GM12873 (cell line): ENCODE data around the gene SDR9C7.

ENCODE experiments used
- TF ChIP-seq, protein P1 (sequence below): IDR thresholded peaks from 2 replicates; pipeline ENCODE4 v1.5.1; 2012; ENCODE audit warnings: low read depth, mild to moderate bottlenecking, moderate library complexity, low read length, control low read depth; ENCODE audit not compliant: insufficient read depth; ENCODE audit errors: missing control alignments

SDR9C7 gene

DNA sequence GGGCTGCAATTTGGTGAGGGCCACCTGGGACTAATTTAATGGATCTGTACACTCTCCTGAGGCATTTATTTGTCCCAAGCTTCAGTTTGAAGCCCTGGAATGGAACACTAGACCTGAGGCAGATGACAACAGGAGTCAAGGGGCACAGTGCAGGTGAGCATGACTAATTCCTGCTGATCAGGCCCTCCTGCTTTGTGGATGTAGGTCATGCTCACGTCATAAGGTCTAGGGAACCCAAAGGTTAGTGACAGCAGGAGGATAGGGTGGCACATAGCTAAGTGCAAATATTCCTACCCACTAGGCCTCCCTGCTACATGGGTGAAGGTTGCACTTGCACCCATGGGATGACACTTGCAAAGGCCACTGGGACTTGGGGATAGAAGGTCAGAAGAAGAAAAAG is 30.8 kb downstream of the SDR9C7 start:
- TF ChIP-seq, protein P1, sequence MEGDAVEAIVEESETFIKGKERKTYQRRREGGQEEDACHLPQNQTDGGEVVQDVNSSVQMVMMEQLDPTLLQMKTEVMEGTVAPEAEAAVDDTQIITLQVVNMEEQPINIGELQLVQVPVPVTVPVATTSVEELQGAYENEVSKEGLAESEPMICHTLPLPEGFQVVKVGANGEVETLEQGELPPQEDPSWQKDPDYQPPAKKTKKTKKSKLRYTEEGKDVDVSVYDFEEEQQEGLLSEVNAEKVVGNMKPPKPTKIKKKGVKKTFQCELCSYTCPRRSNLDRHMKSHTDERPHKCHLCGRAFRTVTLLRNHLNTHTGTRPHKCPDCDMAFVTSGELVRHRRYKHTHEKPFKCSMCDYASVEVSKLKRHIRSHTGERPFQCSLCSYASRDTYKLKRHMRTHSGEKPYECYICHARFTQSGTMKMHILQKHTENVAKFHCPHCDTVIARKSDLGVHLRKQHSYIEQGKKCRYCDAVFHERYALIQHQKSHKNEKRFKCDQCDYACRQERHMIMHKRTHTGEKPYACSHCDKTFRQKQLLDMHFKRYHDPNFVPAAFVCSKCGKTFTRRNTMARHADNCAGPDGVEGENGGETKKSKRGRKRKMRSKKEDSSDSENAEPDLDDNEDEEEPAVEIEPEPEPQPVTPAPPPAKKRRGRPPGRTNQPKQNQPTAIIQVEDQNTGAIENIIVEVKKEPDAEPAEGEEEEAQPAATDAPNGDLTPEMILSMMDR: no peak

DNA sequence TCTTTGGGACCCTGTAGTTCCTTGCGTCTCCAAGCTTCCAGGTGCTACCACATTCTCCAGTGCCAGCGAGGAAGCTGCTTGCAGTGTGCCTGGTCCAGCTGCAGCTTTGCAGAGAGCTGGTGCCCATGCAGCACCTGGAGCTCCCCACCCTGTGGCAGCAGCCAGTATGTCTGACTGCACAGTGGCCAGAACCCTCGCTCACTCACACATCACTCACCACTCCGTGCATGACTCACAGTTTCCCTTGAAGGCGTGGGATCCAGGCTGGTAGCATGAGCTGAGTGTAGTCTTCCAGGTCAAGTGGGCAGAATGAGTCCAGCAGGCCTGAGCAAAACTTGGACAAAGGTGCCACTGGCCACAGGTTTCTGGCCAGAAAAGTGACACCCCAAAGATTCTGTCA is 33.6 kb downstream of the SDR9C7 start:
- TF ChIP-seq, protein P1: no peak

DNA sequence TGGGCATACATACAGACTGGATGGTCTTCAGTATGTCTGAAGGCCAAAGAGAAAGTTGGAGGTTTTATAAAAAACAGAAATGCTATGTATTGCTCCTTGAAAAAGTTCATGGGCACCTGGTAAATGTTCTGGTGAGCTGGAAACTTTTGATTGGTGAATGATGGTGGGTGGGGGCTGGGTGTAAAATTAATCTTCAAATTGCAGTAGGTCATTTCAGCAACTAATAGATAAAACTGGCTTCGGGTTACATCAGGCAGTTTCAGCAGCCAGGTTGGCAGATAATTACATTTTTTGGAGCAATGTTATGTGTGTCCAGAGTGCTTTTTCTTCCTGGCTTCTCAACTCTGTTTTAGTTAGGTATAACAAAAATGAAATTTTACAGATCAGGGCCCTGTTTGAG is 35.3 kb downstream of the SDR9C7 start:
- TF ChIP-seq, protein P1: no peak

DNA sequence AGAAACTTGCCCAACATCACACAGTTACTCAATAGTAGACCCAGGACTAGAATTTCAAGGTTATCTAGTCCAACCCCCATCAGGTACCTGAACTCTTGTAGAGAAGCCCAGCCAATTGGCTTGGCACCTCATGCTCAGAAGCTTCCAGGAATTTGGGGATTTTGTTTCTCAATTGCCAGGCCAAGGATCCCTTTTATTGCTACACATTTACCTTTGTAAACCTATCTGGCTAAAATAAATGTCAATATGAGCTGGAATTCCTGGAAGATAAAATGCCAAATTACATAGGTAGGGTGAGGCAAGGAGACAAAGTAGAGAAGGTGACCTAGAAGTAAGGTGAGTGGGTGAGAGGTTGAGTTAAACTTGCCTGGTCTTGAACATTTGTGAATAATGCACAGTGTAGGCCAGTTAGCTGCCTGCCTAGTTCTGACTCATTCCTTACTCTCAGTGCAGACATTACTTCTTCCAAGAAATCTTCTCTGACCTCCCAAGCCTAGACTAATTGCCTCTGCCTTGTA is 36.3 kb downstream of the SDR9C7 start:
- TF ChIP-seq, protein P1: no peak

DNA sequence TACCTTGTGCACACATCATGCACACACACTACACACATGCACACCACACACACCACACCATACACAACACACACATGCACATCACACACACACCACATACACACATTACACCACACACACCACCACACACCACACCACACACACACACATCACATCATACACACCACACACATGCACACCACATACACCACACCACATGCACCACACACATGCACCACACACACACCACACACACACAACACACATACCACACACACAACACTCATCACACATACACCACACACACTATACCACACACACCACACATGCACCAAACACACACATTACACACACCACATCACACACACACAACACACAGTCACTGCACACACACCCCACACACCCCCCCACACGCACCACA is 38.1 kb downstream of the SDR9C7 start:
- TF ChIP-seq, protein P1: no peak

DNA sequence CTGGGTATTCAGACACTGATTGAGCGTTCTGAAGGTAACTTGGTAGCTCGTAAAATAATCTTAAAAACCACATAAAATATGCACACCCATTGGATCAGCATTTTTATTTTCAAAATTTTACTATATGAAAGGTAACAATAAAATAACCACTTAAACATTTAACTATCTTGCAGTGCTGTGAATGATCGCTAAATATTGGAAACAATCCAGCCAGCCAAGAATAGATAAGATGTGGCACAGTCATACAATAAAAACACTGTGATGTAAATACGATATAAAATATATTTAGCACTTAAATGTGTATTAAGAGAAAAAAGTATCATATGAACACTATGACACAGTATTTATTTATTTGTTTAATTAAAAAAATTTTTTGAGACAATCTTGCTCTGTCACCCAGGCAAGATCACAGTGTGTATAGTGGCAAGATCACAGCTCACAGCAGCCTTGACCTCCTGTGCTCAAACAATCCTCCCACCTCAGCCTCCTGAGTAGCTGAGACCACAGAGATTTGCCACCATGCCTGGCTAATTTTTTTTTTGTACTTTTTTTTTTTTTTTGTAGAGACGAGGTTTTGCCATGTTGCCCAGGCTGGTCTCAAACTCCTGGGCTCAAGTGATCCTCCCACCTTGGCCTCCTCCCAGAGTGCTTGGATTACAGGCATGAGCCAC is 39.4 kb downstream of the SDR9C7 start:
- TF ChIP-seq, protein P1: no peak

DNA sequence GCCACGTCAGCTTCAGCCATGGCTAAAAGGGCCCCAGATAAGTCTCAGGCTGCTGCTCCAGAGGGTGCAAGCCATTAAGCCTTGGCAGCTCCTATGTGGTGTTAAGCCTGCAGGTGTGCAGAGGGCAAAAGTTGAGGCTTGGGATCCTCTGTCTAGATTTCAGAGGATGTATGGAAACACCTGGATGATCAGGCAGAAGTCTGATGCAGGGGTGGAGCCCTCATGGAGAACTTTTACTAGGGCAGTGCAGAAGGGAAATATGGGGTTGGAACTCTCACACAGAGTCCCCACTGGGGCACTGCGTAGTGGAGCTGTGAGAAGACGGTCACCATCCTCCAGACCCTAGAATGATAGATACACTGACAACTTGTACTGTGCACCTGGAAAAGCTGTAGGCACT is 47.9 kb downstream of the SDR9C7 start:
- TF ChIP-seq, protein P1: no peak

DNA sequence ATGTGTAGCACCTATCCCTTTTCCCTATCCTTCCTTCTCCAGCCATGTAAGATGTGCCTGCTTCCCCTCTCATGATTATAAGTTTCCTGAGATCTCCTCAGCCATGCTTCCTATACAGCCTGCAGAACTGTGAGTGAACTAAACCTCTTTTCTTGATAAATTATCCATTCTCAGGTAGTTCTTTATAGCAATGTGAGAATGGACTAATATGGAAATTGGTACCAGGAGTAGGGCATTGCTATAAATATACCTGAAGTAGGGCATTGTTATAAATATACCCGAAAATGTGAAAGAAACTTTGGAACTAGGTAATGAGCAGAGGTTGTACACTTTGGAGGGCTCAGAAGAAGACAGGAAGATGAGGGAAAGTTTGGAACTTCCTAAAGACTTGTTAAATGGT is 48.9 kb downstream of the SDR9C7 start:
- TF ChIP-seq, protein P1: no peak
